Neural crest cell (in vitro differentiated cells): Measurements from ENCODE around the gene PERM1. TPM values are rescaled to one million over a fixed set of nuclear protein-coding genes. Genes with fewer than 3 reads are reported as not detected.

Experiments
- DNase-seq: peaks from one replicate; pipeline ENCODE4 v3.0.0; 2021; ENCODE audit warnings: low read depth, mixed read lengths, low spot score
- H3K27ac Mint-ChIP-seq: one replicate; pipeline ENCODE4 v1.8.0; 2021; ENCODE audit warnings: mild to moderate bottlenecking, mixed read lengths; ENCODE audit not compliant: unreplicated experiment
- H3K27me3 Mint-ChIP-seq: 2 replicates; pipeline ENCODE4 v1.8.0; 2021; ENCODE audit warnings: low read depth, mild to moderate bottlenecking, mixed read lengths
- H3K36me3 Mint-ChIP-seq: 2 replicates; pipeline ENCODE4 v1.8.0; 2021; ENCODE audit warnings: low read depth, mild to moderate bottlenecking, mixed read lengths
- H3K4me1 Mint-ChIP-seq: 2 replicates; pipeline ENCODE4 v1.8.0; 2021; ENCODE audit warnings: mixed read lengths
- H3K4me3 Mint-ChIP-seq: one replicate; pipeline ENCODE4 v1.8.0; 2021; ENCODE audit warnings: mild to moderate bottlenecking, mixed read lengths
- H3K9me3 Mint-ChIP-seq: 2 replicates; pipeline ENCODE4 v1.8.0; 2021; ENCODE audit warnings: mixed read lengths
- CTCF ChIP-seq: fragments of 200-600 bp; sonication (generic); conservative IDR thresholded peaks from 2 replicates; pipeline ENCODE4 v1.5.0; 2021; ENCODE audit warnings: antibody characterized with exemption, mild to moderate bottlenecking
- total RNA-seq: library from RNA; stranded (reverse); gene quantifications from 2 replicates; pipeline ENCODE4 v1.2.1, GENCODE V29; 2021

PERM1 gene
- total RNA-seq, 1 donor from 2014 or later: not detected

GRCh38 chr1:960363-961131 lies 21.3 kb downstream of the PERM1 start, which contains the start of gene KLHL17:
TSS of gene KLHL17 (plus strand) at chr1:960584. CDS start at chr1:960694, 110 bp downstream.
- no peak for TF ChIP-seq CTCF
- H3K27ac Mint-ChIP-seq: no peak within 1 kb of the TSS
- peaks cover 13% of the 10 kb centered on the region for H3K4me1 Mint-ChIP-seq
- peaks cover 4% of the 10 kb centered on the region for H3K27me3 Mint-ChIP-seq
- H3K9me3 Mint-ChIP-seq: no peaks in the 10 kb centered on the region
- H3K36me3 Mint-ChIP-seq: no peaks in the 10 kb centered on the region
- DNase-seq: peak; percentile 70
- H3K4me3 Mint-ChIP-seq: peak within 1 kb of the TSS; percentile 93

- peak overlapping the region; percentile 83 for H3K4me3 Mint-ChIP-seq
- H3K27me3 Mint-ChIP-seq: peaks cover 3% of the 10 kb centered on the region
- TF ChIP-seq CTCF: no peak
- peaks cover 13% of the 10 kb centered on the region for H3K4me1 Mint-ChIP-seq
- H3K27ac Mint-ChIP-seq: no peak overlapping the region
- no peak for DNase-seq
- no peaks in the 10 kb centered on the region for H3K9me3 Mint-ChIP-seq
- H3K36me3 Mint-ChIP-seq: no peaks in the 10 kb centered on the region
Measured at GRCh38 chr1:959731-960362, 22.0 kb downstream of the PERM1 start.

- H3K27ac Mint-ChIP-seq: peak within 1 kb of the TSS; percentile 93
- H3K9me3 Mint-ChIP-seq: no peaks in the 10 kb centered on the region
- TF ChIP-seq CTCF: no peak
- peak; percentile 93 for DNase-seq
- peaks cover 3% of the 10 kb centered on the region for H3K27me3 Mint-ChIP-seq
- peak within 1 kb of the TSS; percentile 93 for H3K4me3 Mint-ChIP-seq
- H3K36me3 Mint-ChIP-seq: no peaks in the 10 kb centered on the region
- peaks cover 13% of the 10 kb centered on the region for H3K4me1 Mint-ChIP-seq
Measured at GRCh38 chr1:958823-959730, 22.8 kb downstream of the PERM1 start, which contains the start of gene NOC2L. TSS of gene NOC2L (minus strand) at chr1:959256. CDS start at chr1:959240, 16 bp downstream.

GRCh38 chr1:956636-957035 lies 25.3 kb downstream of the PERM1 start:
- no peaks in the 10 kb centered on the region for H3K9me3 Mint-ChIP-seq
- peaks cover 3% of the 10 kb centered on the region for H3K27me3 Mint-ChIP-seq
- H3K27ac Mint-ChIP-seq: no peak overlapping the region
- peak overlapping the region; percentile 34 for H3K4me3 Mint-ChIP-seq
- DNase-seq: no peak
- no peak for TF ChIP-seq CTCF
- peaks cover 13% of the 10 kb centered on the region for H3K4me1 Mint-ChIP-seq
- no peaks in the 10 kb centered on the region for H3K36me3 Mint-ChIP-seq

GRCh38 chr1:955474-955873 lies 26.4 kb downstream of the PERM1 start:
- DNase-seq: no peak
- H3K27ac Mint-ChIP-seq: no peak overlapping the region
- H3K27me3 Mint-ChIP-seq: peaks cover 3% of the 10 kb centered on the region
- no peaks in the 10 kb centered on the region for H3K9me3 Mint-ChIP-seq
- H3K4me3 Mint-ChIP-seq: peak overlapping the region; percentile 29
- H3K4me1 Mint-ChIP-seq: peaks cover 13% of the 10 kb centered on the region
- no peak for TF ChIP-seq CTCF
- peaks cover 6% of the 10 kb centered on the region for H3K36me3 Mint-ChIP-seq
